Cardiac fibroblast (primary cell): Measurements from ENCODE around the gene RPL14.

ENCODE experiments used
- DNase-seq, 2 donors: peaks; one replicate each; pipeline versions ENCODE4 v3.0.0 to v3.0.0-alpha.2; 2010; ENCODE audit warnings: low read depth in 2 of 2
- H3K4me3 ChIP-seq, 2 donors: replicated peaks in 1 of 2; 1 replicate in 1 of 2; 2 replicates in 1 of 2; pipeline ENCODE4 v1.5.1; 2011; ENCODE audit warnings: low read depth in 2 of 2, low read length in 2 of 2, mild to moderate bottlenecking in 2 of 2, moderate library complexity in 1 of 2
- TF ChIP-seq, protein P1 (sequence below): IDR thresholded peaks from one replicate; pipeline ENCODE4 v1.5.1; 2011; ENCODE audit warnings: low read depth, mild to moderate bottlenecking, low read length, inconsistent platforms

The RPL14 gene

DNA sequence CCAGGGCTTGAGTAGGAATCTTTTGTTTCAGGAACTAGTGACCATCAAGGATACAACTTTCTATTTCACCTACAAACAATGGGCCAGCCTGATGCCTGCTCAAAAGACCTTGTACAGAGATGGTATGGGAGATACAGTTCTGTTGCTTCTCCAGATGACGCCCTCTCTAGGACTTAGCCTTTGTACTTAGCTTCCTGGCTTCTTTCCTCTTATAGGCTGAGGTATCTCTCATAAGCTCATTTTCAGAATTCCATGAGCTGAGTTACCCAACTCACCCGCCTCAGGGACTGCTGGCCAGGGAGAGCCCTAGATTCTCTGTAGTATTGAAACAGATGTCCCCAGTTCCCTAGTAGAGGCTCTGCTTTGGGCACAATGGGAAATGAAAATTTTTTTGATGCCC is 40.1 kb downstream of the RPL14 start:
- TF ChIP-seq, protein P1, sequence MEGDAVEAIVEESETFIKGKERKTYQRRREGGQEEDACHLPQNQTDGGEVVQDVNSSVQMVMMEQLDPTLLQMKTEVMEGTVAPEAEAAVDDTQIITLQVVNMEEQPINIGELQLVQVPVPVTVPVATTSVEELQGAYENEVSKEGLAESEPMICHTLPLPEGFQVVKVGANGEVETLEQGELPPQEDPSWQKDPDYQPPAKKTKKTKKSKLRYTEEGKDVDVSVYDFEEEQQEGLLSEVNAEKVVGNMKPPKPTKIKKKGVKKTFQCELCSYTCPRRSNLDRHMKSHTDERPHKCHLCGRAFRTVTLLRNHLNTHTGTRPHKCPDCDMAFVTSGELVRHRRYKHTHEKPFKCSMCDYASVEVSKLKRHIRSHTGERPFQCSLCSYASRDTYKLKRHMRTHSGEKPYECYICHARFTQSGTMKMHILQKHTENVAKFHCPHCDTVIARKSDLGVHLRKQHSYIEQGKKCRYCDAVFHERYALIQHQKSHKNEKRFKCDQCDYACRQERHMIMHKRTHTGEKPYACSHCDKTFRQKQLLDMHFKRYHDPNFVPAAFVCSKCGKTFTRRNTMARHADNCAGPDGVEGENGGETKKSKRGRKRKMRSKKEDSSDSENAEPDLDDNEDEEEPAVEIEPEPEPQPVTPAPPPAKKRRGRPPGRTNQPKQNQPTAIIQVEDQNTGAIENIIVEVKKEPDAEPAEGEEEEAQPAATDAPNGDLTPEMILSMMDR: no peak
- H3K4me3 ChIP-seq: no peak overlapping the region
- peak in 1 of 2 donors; percentile 11 for DNase-seq

DNA sequence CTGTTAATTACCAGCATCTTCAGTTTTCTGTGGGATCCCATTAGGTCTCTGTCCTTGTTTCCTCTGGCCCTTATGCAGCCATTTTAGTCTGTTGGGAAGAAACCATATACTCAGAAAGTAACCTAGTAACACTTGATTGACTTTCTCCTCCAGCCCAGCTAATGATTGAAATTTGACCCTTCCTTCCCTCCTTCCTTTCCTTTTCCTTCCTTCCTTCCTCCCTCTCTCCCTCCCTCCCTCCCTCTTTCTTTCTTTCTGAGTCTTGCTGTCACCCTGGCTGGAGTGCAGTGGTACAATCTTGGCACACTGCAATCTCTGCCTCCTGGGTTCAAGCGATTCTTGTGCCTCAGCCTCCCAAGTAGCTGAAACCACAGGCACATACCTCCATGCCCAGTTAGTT is 42.8 kb downstream of the RPL14 start:
- TF ChIP-seq, protein P1: no peak
- no peak overlapping the region for H3K4me3 ChIP-seq

DNA sequence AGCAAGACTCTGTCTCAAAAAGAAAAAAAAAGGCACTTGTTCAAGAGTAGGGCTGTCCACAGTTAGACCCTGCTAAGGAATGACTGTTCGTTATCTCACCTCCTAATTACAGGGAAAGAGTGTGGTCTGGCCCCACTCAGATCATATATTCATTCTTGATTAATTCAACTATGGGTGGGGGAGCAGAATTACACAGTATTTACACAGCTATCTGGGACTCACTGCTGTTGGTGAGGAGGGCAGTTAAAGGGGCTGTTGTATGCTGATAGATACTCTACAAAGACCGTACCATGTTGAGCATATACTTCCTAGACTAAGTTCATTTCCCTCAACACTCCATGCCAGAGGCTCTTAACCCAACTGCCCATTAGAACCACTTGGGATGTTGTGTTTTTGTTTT is 44.9 kb downstream of the RPL14 start:
- no peak for DNase-seq
- TF ChIP-seq, protein P1: no peak

More for the DNA sequence above, 42.8 kb downstream of the RPL14 start:
- no peak for DNase-seq

DNA sequence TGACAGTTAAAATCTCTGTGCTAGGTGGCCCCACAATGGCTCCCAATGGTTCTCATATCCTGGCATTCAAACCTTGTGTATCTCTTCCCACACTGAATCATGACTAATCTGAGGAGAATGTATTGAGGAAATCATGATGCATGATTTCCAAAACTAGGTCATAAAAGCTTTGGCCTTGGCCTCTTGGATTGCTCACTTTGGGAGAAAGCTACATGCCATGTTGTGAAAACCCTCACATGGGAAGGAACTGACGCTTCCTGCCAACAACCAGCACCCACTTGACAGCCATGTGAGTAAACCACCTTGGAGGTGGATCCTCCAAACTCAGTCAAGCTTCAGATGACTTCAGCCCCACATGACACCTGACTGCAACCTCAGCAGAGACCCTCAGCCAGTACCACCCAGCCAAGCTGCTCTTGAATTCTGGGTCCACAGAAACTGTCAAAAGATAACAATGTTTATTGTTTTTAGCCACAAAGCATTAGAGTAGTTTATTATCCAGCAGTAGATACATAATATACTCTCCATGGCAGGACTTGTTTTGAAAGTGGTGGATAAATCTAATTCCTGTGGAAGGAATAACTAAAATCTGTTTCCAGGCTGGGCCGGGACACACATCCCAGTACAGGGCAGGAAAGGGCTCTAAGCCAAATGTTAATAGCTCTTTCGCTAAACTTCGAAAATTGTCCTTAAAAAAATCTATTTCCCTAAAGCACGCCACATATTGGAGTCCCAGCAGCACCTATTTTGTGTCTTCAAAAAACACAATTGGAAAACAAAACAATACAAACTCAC is 47.7 kb downstream of the RPL14 start:
- peak; percentile 97 to 98 for DNase-seq
- no peak overlapping the region for H3K4me3 ChIP-seq
- TF ChIP-seq, protein P1: no peak

More for the DNA sequence above, 44.9 kb downstream of the RPL14 start:
- H3K4me3 ChIP-seq: no peak overlapping the region

DNA sequence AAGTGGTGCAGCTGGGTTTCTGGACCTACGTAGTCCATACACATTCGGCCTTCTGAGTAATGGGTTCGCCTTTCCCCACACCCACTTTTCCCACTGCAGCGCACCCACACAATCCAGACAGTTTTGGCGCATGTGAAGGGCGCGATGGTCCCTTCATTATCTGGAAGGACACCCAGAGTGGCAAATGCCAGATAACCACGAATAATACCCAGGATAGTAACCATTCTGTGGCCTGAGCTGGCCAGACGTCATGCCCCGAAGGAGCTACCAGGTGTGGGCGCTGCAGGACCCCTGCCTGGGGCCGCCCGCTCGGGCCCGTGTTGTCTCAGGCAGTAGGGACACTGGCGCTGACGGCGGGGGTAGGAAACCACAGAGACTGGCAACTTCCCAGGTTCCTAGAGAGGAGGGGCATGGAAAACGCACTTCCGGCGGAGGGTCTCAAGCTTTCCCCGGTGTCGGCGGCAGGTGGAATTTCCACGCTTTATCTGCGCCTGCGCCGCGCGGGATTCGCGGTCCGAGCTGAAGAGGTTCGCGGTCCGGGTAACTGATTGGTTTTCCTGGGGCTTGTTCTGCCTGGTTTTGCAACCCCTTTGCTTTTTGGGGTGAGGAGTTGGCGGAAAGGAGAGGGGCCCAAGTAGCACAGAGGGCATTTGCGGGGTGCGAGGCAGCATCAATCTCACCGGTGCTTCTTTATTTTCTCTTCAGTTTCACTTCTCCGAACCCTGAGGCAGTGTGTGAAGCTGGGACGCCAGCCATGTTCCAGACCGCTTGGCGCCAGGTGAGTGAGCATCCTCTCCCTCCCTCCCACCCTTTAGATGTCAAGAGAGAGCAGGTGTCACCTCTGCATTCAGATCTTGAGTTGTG is 48.7 kb downstream of the RPL14 start, which contains the start of gene ZNF620:
TSS of gene ZNF620 (plus strand) at position 441 of the 864 bp plus-strand sequence. CDS start at position 755, 314 bp downstream.
- H3K4me3 ChIP-seq: peak within 1 kb of the TSS; percentile 57 to 60
- DNase-seq: peak; percentile 28 to 68
- TF ChIP-seq, protein P1: peak; percentile 13

DNA sequence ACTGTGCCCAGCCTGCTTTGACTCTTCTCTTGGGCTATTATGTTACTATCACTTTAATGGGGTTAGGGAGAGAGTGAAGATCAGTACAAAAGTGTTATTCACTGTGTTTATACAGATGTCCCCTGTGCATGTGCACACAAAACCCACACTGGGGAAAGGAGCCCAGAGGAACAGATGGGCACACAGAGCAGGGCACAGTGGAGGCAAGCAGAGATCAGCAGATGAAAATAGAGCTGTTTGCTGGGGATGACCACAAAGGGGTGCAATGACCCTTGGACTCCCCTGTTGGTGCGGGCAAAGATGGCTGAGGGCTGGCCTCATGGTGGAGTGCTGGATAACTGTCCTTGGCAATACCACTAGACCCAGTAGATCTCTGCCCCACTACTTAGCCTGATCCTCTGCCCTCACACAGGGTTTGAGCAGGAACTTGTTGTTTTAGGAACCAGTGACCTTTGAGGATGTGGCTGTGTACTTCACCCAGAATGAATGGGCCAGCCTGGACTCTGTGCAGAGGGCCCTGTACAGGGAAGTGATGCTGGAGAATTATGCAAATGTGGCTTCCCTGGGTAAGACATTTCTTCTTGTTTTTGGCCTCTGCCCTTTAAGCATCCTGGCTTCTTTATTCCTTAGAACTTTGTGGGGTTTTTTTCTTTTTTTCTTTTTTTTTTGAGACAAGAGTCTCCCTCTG is 54.0 kb downstream of the RPL14 start:
- TF ChIP-seq, protein P1: no peak
- DNase-seq: no peak

More for the DNA sequence above, 54.0 kb downstream of the RPL14 start:
- H3K4me3 ChIP-seq: no peak overlapping the region
